ENCODE results near the gene PNLDC1.
A peak's percentile ranks its signal among the peaks of the same experiment; 100 is the strongest.
"Not testable (repeated sequence)": the region's sequence is repeated elsewhere in the genome, so short reads cannot be mapped to it uniquely, and the experiment has no call there.

PNLDC1 gene

DNA sequence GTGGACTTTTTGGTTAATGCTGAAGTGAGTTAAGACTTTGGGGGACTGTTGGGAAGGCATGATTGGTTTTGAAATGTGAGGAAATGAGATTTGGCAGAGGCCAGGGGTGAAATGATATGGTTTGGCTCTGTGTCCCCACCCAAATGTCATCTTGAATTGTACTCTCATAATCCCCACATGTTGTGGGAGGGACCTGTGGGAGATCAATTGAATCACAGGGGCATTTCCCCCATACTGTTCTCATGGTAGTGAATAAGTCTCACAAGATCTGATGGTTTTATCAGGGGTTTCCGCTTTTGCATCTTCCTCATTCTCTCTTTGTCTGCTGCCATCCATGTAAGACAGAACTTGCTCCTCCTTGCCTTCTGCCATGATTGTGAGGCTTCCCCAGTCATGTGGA, 49.8 kb downstream of the PNLDC1 start:
- DNase-seq (ENCODE audit: low spot score) = not testable (repeated sequence)

GRCh38 chr6:159852877-159853276, 52.8 kb downstream of the PNLDC1 start:
- DNase-seq (ENCODE audit: low spot score) = peak; percentile 48

DNA sequence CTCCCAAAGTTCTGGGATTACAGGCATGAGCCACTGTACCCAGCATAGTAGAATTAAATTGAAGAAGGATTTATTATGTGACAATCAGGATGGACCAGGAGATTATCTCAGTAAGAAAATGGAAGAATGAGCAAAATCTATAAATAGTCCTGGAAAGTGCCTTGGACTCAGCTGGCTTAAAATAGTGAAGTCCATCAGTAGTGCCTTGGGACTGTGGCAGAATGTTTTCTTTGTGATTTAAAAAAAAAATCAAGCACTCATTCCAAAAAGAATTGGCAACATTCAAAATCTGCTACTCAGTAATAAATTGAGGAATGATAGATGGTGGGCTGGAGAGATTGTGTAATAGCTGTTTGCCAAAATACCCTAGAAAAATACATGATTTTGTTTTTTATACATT, 53.7 kb downstream of the PNLDC1 start:
- no peak for DNase-seq (ENCODE audit: low spot score)

GRCh38 chr6:159854959-159855358, 54.9 kb downstream of the PNLDC1 start:
- DNase-seq (ENCODE audit: low spot score) = no peak

DNA sequence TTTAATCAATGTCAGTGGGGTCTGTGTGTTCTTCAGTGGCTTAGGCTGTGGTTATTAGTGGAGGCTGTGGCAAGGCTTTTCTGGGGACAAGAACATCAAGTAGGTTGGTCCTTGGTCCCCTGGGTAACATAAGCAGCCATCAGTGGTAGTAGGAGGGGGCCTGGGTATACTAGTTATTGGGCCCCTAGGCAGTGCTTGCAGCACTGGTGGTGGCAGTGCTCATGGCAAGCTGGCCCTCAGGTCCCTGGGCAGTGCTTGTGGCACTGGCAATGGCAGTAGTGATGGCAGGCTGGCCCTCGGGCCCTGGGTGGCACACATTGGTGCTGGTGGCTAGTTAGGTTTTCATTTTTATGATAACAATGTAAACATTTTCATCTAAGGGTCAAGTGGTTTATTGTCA, 58.2 kb downstream of the PNLDC1 start:
- DNase-seq (ENCODE audit: low spot score) = no peak

- no peak for DNase-seq (ENCODE audit: low spot score)
Observed at GRCh38 chr6:159860482-159860881, 60.4 kb downstream of the PNLDC1 start.

- no peak for DNase-seq (ENCODE audit: low spot score)
Observed at GRCh38 chr6:159862103-159862502, 62.0 kb downstream of the PNLDC1 start.

- peak; percentile 70 for DNase-seq (ENCODE audit: low spot score)
Observed at GRCh38 chr6:159863341-159863740, 63.3 kb downstream of the PNLDC1 start.

DNA sequence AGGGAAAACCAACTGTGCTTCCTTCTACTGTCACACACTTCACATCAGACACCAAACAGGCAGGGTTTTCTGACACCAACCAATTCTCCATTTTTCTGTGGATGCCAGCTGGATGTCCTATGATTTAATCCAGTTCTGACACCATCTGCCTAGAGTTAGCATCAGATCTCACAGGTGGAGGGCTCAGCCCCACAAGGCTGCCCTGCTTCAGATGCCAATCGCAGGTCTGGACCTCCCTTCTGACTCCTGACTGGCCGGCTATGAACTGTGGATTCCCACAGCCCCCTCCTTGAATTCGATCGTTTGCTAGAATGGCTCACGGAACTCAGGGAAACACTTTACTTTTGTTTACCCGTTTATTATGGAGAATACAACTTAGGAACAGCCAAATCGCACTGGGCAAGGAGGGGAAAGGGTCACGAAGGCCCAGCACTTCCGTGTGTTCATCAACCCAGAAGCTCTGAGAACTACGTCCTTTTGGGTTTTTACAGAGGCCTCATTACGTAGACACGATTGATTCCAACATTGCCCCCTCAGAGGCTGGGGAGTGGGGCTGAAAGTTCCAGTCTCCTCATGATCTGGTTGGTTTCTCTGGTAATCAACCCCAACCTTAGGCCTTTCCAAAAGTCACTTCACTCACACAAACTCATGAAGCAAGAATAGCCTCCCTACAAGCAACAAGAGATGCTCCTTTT, 65.3 kb downstream of the PNLDC1 start:
- no peak for DNase-seq (ENCODE audit: low spot score)

GRCh38 chr6:159866286-159867247, 66.5 kb downstream of the PNLDC1 start:
- no peak for DNase-seq (ENCODE audit: low spot score)
